IPS-18c (cell line): ENCODE measurements around the gene GRID2.

Experiments
- H3K4me3 ChIP-seq: 2 replicates; pipeline ENCODE4 v1.7.0; 2013; ENCODE audit warnings: low read depth, mild to moderate bottlenecking, low read length, moderate library complexity; ENCODE audit not compliant: insufficient read depth
- H3K9me3 ChIP-seq: one replicate; pipeline ENCODE4 v1.6.1; 2013; ENCODE audit warnings: mild to moderate bottlenecking, low read length, moderate library complexity; ENCODE audit not compliant: control insufficient read depth, insufficient read depth

GRID2 gene

DNA sequence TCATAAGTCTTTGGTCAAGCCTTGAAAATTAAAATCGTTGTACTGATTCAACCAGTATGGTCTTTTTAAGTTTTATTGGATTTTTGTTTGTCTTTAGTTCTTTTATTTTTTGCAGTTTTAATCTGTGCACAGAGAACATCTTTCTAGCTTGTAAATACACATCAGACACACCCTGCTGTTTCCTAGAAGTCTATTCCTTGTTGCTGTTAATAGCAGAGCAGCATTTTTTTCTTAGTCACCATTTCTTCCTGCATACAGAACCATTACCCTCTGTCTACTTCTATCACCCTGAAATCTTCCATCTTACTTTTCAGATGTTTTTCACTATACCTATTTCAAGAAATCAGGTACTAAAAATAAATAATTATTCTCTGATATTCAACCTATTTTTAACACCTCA lies 375.4 kb downstream of the GRID2 start:
- Histone ChIP-seq H3K9me3 (no peaks in the 10 kb centered on the region), H3K4me3 (no peak overlapping the region)

DNA sequence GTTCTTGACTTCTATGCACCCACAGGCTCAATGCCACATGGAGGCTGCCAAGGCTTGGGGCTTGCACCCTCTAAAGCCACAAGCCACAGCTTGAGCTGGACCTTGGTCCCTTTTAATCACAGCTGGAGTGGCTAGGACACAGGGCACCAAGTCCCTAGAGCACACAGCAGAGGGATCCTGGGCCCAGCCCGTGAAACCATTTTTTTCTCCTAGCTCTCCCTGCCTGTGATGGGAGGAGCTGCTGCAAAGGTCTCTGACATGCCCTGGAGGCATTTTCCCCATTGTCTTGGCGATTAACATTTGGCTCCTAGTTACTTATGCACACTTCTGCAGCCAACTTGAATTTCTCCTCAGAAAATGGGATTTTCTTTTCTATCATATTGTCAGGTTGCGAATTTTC lies 410.9 kb downstream of the GRID2 start:
- no peak overlapping the region for H3K4me3 ChIP-seq

DNA sequence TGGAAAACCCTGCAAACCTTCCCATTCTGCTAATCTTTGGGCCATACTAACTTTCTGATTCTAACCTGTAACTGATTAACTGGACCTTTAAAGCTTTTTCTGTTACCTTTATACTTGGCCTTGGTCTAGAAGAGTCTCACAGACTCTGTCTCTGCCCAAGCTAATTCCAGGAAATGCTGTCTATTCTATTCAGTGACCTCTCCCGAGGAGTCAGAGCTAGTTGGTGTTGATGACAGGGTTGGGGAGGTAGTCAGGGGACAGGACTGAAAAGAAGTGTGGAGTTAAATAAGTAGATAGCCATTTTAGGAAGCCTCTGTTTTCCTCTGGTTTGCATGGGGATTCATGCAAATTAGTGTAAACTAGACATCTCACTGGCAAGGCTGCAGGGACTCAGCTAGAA lies 429.5 kb downstream of the GRID2 start:
- Histone ChIP-seq H3K4me3 (no peak overlapping the region), H3K9me3 (no peaks in the 10 kb centered on the region)

More for the DNA sequence above, 410.9 kb downstream of the GRID2 start:
- H3K9me3 ChIP-seq, result no peaks in the 10 kb centered on the region

DNA sequence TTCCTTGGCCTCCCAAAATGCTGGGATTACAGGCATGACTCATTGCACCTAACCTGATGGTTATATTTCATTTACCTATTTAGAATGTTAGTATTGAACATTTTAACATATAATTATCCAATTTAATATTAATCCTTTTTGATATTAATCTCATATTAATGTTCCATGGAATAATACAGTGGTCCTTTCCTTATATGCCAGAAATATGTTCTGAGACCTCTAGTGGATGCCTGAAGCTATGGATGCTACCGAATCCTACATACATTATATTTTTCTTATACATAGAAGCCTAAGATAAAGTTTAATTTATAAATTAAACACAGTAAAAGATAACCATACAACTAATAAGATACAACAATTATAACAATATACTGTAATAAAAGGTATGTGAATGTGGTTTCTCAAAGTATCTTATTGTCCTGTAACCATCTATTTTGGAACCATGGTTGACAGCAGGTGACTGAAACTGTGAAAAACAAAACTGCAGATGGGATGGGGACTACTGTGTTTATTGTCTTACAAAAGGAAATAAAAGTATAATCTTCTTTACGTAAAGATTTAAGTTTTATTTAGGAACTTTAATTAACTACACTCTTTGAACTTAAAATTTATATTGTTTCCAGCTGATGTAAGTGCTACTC lies 431.4 kb downstream of the GRID2 start:
- Histone ChIP-seq H3K9me3 (no peaks in the 10 kb centered on the region), H3K4me3 (no peak overlapping the region)

DNA sequence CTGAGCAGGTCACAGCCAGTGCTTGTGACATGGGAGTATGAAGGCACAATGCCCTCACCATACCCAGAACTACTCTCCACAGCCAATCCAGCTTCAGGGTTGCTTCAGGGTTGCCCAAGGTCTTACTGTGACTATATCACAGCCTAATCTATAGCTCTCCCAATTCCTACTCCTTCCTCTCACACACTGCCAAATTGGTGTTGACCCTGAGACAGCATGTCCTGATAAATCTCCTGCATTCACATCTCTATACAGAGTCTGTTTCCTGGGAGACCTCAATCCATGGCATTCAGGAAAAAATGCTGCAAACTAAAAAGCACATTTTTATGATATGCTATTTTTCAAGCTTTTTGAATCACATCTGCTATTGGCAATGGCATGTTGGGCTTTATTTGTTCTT lies 456.7 kb downstream of the GRID2 start:
- no peak overlapping the region for H3K4me3 ChIP-seq
- no peaks in the 10 kb centered on the region for H3K9me3 ChIP-seq

DNA sequence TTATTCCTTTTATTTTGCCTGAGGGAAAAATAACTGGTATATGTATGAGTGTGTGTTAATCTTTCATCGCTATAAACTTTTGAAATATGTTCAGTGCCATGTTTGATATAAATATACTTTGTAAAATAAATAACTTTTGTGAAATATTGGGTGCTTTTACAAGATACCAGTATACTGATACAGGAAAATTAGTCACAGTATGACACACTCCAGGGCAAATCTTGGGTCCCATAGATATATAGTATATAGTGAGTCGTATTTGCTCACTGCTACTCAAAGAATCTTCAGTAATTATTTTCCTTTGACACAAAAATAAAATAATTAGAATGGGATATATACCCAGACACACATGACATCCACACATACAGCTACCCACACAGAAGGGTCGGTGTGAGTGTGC lies 472.3 kb downstream of the GRID2 start:
- Histone ChIP-seq H3K9me3 (no peaks in the 10 kb centered on the region), H3K4me3 (no peak overlapping the region)

DNA sequence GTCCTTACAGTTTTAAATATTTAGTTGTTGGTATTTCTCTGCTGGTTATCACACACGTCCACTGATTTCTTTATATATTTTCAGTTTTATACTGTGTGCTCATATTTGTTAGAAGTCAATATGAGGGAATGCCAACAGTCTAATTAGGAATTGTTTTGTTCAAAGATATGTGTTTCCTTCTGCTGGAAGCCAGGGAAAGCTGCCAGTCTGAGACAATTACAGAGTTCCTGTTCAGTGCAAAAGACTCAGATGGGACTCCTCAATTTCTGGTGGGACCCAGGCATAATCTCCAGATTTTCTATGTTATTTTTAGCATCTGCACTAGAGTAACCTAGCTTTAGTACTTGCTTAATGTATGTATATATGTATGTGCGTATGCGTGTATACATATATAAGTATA lies 486.0 kb downstream of the GRID2 start:
- H3K4me3 ChIP-seq, result no peak overlapping the region
- no peaks in the 10 kb centered on the region for H3K9me3 ChIP-seq

DNA sequence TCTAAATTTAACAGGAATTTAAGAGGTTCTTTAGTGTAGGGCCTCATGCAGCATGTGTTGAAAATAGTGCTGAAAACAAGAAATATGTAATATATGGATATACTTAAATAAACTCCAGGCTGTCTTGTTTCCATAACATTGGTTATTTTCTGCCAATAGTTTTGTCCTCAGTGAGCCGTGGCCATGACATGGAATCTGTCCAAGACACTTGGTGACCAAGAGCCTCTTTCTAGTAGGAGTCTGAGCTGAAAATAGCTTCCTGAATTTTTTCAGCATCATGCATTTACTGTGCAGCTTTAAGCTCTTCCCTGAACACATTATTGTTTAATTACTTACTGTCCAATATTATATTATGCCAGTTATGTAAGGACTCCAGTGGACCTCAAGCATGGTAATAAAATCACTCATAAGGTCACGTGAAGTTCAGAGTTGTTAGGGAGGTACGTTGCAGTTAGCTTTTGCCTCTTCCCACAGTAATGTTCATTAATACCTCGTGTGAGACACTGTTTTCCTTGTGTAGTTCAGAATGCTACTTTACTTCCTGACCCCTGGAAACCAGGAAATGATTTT lies 488.2 kb downstream of the GRID2 start:
- Histone ChIP-seq H3K4me3 (no peak overlapping the region), H3K9me3 (no peaks in the 10 kb centered on the region)

DNA sequence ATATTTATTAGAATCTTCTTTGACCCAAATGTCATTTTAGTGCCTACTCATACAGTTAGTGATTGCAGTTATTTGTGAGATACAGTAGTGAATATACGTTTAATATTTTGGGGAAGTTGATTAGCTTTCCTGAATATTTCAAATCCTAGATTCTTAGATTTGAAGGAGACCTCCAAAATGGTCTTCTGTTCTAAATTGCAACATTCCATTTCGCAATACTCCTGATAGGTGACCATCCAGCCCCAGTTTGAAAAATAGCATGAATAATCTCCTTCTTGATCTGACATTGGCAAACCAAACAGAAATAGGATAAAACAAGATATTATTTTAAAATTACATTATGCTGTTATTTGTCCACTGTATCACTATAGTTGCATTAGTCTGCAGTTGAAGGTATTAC lies 505.6 kb downstream of the GRID2 start:
- no peaks in the 10 kb centered on the region for H3K9me3 ChIP-seq

DNA sequence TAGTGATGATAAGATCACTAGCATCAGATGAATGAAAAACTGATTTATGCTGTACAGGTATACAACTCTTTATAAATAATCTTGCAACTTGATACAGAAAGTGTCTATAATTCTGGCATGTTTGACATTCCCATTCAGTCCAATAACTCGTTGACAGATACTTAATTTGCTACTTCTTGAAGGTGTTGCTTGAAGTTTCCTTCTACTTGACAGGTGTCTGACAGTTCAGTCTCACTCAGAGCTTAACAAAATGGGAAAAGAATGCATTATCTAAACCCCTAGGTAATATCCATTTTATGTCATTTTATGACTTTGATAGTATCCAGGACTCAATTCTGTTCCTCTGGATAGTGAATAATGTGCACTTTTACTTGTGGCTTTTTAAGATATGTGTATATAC lies 508.9 kb downstream of the GRID2 start:
- H3K9me3 ChIP-seq, result no peaks in the 10 kb centered on the region
- no peak overlapping the region for H3K4me3 ChIP-seq

More for the DNA sequence above, 505.6 kb downstream of the GRID2 start:
- H3K4me3 ChIP-seq, result no peak overlapping the region

DNA sequence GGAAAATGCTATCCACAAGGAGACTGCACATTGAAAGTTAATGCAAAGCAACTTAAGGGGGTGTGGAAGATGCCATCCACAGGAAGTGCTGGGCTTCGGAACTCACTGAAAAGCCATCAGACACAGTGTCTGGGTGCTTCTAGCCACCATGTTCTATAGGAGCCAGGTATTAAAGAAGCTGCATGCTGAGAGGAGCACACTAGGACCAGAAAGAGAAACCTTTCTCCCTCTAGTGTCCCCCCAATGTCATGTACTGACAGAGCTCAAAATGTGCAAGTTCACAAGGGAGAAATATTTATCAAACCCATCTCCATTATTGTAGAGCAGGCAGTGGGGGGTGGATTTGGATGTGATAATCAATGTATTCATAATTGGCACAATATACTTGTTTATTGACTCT lies 510.9 kb downstream of the GRID2 start:
- H3K4me3 ChIP-seq, result no peak overlapping the region
- H3K9me3 ChIP-seq, result no peaks in the 10 kb centered on the region

DNA sequence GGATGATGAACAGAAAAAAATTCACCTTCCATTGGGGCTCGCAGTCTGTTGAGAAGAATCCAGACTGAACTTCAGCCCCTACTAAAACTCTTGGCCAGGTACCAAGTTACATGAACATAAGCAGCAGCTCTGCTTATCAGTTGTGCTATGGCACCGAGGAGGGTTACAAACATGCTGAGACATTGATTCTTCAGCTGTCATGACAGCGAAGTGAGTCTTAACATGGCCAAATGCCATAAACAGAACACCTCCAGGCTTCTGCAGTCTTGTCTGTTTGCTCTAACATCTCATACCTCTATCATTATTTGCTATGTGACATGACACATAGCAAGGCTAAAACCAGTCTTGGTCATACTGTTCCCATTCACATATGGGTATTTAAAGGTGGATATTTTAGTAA lies 521.5 kb downstream of the GRID2 start:
- H3K9me3 ChIP-seq, result no peaks in the 10 kb centered on the region
- H3K4me3 ChIP-seq, result no peak overlapping the region

DNA sequence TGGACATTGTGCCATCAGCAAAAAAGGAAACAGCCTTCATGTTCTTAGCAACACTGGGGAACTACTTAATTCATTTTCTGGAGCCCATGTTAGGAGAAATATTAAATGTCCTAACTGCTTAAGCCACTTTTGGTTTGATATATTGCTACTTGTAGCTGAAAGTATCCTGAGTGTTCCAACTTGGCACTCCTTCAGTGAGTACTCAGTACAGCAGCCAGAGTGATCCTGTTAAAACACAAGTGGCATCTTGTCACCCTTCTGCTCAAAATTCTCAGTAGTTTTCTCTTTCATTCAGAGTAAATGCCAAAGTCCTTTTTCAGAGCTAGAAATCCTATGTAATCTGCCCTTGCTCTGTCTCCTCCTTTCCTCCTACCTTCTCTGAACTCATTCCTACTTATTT lies 522.0 kb downstream of the GRID2 start:
- Histone ChIP-seq H3K9me3 (no peaks in the 10 kb centered on the region), H3K4me3 (no peak overlapping the region)

DNA sequence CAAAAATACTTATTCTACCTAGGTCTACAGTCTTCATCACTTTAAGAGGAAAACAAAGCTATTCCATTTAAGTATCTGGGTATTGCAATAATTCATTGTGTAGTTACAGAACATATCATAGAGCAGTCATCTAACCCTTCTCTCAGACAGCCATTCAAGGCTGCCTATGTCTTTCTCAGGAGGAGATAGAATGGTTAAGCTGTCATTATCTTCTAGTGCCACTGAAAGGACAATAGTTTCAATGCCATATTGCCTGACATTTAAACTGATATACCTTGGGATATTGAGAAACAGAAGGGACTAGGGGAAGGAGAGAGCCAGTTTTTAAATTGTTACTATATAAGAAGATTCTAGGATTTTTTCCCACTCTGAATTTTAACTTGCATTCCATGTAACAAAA lies 527.0 kb downstream of the GRID2 start:
- Histone ChIP-seq H3K4me3 (no peak overlapping the region), H3K9me3 (no peaks in the 10 kb centered on the region)

DNA sequence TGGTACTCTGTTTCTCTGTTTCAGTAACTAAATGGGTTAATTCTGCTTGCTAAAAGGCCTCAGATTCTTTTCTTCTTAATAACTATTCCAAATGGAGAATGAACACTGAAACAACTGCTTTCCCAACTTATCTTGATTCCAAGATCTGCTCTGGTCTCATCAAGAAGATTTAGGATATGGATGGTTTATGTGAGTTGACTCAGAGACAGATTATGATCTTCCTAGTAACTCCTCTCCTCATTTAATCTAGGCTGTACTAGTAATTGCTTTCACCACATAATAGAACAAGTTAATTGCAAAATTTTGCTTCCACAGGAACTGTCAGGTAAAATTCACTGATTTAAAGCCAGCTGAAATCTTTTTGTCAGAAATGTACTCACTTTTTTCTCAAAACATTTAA lies 537.1 kb downstream of the GRID2 start:
- Histone ChIP-seq H3K4me3 (no peak overlapping the region), H3K9me3 (no peaks in the 10 kb centered on the region)

DNA sequence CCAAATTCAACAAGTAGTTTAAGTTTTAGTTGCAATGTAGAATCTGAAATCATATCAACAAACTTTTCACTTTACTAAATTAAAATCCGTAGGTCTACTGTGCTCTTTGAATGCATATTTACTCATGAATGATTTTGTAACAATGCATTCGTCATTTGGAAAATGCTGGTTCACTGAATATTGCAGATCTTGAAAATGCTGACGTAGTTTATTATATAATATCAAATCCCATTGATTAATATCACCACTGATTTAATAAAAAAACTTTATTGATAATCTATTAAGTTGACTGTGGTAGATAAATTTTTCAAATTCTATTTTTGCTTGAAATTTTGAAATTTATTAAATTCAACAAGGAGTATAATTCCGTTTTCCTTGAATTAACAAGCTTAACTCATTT lies 540.0 kb downstream of the GRID2 start:
- H3K4me3 ChIP-seq, result no peak overlapping the region
- no peaks in the 10 kb centered on the region for H3K9me3 ChIP-seq

DNA sequence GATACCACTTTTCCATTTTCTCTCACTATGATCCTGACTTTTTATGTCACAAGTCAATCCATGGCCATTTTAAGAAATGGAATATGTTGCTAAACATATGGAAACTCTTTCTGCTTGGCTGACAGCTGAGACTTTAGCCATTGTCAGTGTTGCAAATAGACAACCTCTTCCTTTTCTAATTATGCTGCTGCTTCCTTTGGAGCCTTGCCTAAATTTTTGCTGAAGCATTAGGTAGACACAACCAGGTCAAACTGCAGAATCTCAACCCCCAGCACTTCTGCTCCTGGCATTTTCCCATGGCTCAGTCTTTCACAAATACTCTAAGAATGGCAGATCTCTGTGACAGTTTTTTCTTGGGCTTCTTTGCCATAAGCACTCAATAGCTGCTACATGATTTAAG lies 543.3 kb downstream of the GRID2 start:
- H3K9me3 ChIP-seq, result no peaks in the 10 kb centered on the region
- H3K4me3 ChIP-seq, result no peak overlapping the region

DNA sequence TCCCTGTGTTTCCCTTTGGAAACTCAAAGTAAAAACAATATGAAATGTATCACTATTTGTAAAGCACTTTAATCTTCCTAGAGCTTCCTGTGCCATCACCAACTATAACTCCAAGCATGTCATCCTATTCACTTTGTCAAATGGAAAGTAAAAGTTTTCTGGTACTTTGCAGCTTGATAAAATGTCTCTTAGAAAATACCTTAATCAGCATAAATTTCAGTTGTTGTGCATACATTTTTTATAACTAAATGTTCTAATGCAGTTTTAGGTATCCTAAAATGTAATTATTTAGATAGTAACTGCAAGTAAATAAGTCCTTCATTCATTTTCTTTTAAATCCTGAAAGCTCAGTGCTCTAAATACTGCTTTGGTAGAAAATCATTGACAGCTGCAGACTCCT lies 558.7 kb downstream of the GRID2 start:
- Histone ChIP-seq H3K9me3 (no peaks in the 10 kb centered on the region), H3K4me3 (no peak overlapping the region)

DNA sequence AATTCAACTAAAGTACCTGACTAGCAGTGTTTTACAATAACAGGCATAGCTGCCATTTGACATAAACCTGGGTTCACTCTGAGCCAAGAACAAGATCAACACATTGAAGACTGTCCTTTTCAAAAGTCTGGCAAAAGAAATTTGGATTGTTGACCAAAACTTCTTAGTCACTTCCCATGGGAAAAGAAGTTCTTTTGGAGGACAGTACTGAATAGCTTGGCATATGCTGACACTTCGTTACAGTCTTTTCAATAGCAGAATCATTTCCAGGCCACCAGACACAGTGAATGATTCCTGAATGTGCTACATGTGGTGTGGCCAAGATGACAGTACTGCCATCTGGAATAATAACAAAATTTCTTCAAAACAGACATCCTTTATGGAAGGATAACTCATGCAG lies 560.3 kb downstream of the GRID2 start:
- Histone ChIP-seq H3K4me3 (no peak overlapping the region), H3K9me3 (no peaks in the 10 kb centered on the region)
